SJCRH30 (cell line): ENCODE data around the gene TACC2. TPM values are rescaled to one million over a fixed set of nuclear protein-coding genes. Genes with fewer than 3 reads are reported as not detected.
A peak's percentile ranks its signal among the peaks of the same experiment; 100 is the strongest.

Experiments used
- DNase-seq, 2 experiments: peaks; one replicate each; pipeline ENCODE4 v3.0.0-alpha.2; 2015 to 2020
- H3K27ac ChIP-seq: fragments of 250-450 bp; sonication (Bioruptor Pico); 2 replicates; pipeline ENCODE4 v1.5.1; 2020; ENCODE audit warnings: mild to moderate bottlenecking, moderate library complexity
- H3K27me3 ChIP-seq: fragments of 250-450 bp; sonication (Bioruptor Pico); 2 replicates; pipeline ENCODE4 v1.5.1; 2020; ENCODE audit warnings: mild to moderate bottlenecking, moderate library complexity
- H3K36me3 ChIP-seq: fragments of 250-450 bp; sonication (Bioruptor Pico); 2 replicates; pipeline ENCODE4 v1.5.1; 2020; ENCODE audit warnings: mild to moderate bottlenecking, moderate library complexity
- H3K4me1 ChIP-seq: fragments of 250-450 bp; sonication (Bioruptor Pico); 2 replicates; pipeline ENCODE4 v1.5.1; 2020; ENCODE audit warnings: mild to moderate bottlenecking, moderate library complexity
- H3K4me3 ChIP-seq: fragments of 250-450 bp; sonication (Bioruptor Pico); 2 replicates; pipeline ENCODE4 v1.5.1; 2020; ENCODE audit warnings: mild to moderate bottlenecking, moderate library complexity
- H3K9me3 ChIP-seq: fragments of 250-450 bp; sonication (Bioruptor Pico); replicated peaks from 2 replicates; pipeline ENCODE4 v1.5.1; 2020; ENCODE audit warnings: mild to moderate bottlenecking, moderate library complexity
- total RNA-seq: library from RNA; depleted of rRNA; stranded (reverse); fragments of >200 nt; shearing (Covaris generic); gene quantifications from 2 replicates; pipeline ENCODE4 v1.2.3, GENCODE V29; 2014

The TACC2 gene
- total RNA-seq, 1 experiment from 2014 or later = 30.5 TPM

DNA sequence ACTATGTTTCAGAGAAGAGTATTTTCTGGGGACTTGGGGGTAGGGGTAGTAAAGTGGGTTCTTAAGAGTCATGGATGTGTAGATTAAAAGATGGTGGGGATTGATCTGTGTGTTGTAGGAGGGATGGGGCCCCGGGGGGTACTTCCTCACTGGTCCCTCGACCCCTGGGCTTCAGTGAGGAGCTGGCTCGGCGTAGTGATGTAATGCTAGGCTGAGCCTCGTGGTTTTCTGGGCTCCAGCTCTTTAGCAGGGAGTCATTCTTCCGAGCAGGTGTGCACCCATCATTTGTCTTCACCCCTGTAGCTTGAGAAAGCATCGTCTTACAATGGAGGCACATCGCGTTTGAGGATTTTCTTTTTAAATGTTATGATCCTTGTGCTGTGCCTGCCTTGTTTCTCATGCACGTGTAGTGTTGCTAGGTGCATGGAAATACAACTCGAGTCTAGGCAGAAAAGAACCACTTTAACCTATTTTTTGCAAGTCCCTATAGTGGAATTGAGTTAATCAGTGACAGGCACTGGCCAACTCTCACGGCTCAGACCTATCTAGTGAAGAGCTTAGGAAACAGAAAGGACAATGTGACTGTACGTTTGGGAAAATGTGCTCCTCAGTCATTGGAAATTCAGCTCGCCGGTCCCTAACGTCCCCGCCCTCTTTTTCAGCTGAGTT is 176.0 kb downstream of the TACC2 start:
- peak overlapping the region; percentile 67 for H3K4me3 ChIP-seq
- peaks cover 15% of the 10 kb centered on the region for H3K4me1 ChIP-seq
- no peaks in the 10 kb centered on the region for H3K9me3 ChIP-seq
- no peaks in the 10 kb centered on the region for H3K27me3 ChIP-seq
- peak; percentile 51 to 63 for DNase-seq
- no peaks in the 10 kb centered on the region for H3K36me3 ChIP-seq
- peak overlapping the region; percentile 56 for H3K27ac ChIP-seq

DNA sequence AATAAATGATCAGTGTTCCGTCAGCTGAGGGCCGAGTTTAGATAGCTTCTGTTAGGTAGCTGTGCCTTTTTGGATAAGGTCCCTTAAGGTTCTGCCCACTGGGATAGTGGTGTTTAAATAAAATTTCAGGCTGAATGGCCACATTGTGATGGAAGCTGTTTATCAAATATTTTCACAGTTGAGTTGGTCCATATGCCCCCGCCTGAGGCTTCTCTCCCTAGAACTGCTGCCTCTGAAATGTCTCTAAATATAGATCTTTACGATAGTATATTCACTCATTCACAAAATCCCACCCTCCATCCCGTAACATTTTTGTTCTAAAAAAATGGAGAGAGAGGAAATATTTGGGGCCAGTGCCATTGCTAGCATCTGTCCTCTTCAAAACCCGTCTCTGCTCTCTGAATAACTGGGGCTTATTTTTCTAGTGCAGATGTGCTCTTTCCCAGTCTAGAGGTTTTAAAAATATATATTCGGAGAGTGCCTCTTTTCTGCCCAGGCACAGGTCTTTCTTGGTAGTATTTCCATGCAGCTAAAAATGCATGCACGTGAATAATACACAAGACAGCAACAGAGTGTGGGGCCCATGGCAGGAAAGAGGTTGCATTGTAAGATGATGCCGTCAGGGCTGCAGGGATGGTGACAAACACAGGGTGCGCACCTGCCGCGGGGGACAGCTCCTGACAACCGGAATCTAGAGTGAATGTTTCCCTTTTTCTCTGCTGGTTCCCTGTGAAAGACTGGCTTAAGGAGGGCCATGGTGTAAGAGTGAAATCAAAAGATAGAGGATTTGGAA is 176.7 kb downstream of the TACC2 start:
- Histone ChIP-seq H3K4me3 (peak overlapping the region; percentile 67), H3K27ac (no peak overlapping the region), H3K9me3 (no peaks in the 10 kb centered on the region), H3K27me3 (no peaks in the 10 kb centered on the region), H3K4me1 (peaks cover 15% of the 10 kb centered on the region), H3K36me3 (no peaks in the 10 kb centered on the region)
- peak; percentile 38 to 61 for DNase-seq

DNA sequence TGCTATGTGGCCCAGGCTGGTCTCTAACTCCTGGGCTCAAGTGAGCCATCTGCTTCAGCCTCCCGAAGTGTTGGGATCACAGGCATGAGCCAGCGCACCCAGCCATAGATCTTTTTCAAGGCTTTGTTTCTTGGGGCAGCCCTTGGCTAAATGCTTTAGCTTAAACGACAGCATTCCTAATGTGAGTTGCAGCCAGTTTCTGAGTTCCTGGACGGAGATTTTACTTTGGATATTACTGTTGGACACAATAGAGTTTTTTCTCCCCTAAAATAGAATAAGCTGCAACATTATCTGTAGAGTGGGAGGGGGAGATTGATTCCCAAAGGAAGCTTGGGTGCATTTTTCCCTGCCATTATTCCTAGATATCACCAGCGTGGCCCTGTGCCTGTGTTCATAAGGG is 179.1 kb downstream of the TACC2 start:
- peaks cover 15% of the 10 kb centered on the region for H3K4me1 ChIP-seq
- H3K36me3 ChIP-seq = no peaks in the 10 kb centered on the region
- H3K27me3 ChIP-seq = no peaks in the 10 kb centered on the region
- no peak overlapping the region for H3K27ac ChIP-seq
- no peaks in the 10 kb centered on the region for H3K9me3 ChIP-seq
- DNase-seq = no peak
- no peak overlapping the region for H3K4me3 ChIP-seq

DNA sequence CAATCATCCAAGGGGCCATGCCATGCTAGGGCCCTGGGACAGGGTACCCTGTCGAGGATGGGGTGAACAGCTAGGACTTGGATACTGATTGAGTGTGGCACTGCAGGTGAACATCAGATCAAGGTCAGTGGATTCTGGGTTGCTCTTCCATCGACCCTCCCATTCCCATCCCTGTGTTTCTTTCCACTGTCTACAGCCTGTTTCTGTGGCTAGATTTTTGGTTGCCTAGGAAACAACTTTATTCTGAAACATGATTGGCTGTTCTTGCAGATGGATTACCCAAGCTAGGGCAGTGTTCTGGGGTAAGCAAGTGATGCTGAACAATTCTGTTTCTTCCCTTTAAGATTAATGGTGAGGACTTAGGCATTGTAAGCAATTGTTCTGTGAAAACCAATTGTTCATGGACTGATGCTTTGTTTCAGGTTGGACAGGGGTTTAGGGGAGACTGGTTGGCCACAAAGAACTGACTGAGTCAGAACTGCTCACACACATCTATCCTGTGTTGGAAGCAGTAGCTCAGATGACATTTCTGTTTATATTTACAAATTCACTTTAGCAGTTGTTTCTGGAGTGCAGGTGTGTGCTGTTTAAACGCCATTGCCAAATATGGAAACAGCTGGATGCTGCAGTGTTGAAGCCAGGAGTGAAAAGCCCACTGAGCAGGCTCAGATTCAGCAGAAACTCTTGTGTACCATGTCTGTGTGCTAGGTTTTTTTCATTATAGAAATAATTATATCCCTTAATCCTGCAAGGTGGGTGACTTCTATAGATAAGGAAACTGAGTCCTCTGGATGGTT is 179.8 kb downstream of the TACC2 start:
- Histone ChIP-seq H3K27me3 (no peaks in the 10 kb centered on the region), H3K27ac (no peak overlapping the region), H3K36me3 (no peaks in the 10 kb centered on the region), H3K9me3 (no peaks in the 10 kb centered on the region), H3K4me1 (peaks cover 15% of the 10 kb centered on the region), H3K4me3 (no peak overlapping the region)
- no peak for DNase-seq

DNA sequence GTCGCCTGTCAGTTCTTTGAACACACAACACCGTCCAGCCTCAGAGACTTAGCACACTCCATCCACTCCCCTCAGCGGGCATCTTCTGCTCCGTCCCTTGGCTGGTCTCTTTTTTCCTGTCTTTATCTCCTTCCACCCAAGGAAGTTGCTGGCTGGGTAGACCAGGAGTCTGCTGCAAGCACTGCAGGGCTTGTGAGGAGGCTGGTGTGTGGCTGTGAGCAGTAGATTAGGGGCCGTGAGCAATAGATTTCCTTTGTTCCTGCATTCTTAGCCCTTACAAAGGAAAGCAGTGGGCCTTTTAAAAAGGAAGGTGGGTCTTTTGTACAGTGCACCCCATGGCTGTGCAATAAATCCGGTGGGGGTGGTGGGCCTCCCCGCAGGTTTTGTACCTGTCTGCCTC is 181.8 kb downstream of the TACC2 start:
- Histone ChIP-seq H3K27ac (no peak overlapping the region), H3K4me3 (no peak overlapping the region), H3K9me3 (no peaks in the 10 kb centered on the region), H3K4me1 (peaks cover 15% of the 10 kb centered on the region), H3K27me3 (no peaks in the 10 kb centered on the region), H3K36me3 (no peaks in the 10 kb centered on the region)
- DNase-seq = no peak

DNA sequence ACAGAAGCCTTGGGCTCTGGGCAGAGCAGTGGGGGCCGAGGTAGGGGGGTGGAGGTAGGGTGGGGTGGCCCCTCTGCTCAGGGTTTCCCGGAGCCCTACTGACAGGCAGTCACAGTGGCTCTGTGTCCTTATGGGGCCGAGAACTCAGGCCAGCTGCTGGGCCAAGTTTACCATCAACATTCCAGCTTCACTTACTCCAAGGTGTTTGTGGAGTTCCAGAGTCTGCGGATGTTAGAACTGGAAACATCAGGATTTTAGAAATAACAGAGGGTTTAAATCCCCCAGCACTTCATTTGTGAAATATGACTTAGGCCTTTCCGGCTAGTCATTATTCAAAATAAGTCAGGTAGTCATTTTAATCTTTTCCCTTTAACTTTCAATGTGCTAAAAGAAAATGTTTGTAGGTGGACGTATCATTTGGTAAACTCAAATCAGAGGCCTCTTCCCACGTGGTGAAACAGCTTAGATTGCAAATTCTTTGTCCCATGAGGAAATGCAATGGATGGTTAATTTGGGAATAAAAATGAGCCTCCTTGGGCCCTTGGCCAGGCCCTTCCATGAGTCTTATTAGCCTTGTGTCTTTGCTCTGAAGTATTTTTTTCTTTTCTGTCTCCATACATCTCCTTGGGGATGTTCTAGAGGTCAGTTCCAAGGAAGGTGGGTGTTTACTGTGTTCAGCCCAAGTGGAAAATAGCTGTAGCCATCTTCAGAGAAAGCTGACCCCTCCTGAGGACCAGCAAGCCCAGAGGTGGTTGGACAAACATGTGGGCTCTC is 182.5 kb downstream of the TACC2 start:
- Histone ChIP-seq H3K27me3 (no peaks in the 10 kb centered on the region), H3K27ac (no peak overlapping the region), H3K36me3 (no peaks in the 10 kb centered on the region), H3K4me1 (peaks cover 9% of the 10 kb centered on the region), H3K4me3 (no peak overlapping the region), H3K9me3 (no peaks in the 10 kb centered on the region)
- DNase-seq = no peak

DNA sequence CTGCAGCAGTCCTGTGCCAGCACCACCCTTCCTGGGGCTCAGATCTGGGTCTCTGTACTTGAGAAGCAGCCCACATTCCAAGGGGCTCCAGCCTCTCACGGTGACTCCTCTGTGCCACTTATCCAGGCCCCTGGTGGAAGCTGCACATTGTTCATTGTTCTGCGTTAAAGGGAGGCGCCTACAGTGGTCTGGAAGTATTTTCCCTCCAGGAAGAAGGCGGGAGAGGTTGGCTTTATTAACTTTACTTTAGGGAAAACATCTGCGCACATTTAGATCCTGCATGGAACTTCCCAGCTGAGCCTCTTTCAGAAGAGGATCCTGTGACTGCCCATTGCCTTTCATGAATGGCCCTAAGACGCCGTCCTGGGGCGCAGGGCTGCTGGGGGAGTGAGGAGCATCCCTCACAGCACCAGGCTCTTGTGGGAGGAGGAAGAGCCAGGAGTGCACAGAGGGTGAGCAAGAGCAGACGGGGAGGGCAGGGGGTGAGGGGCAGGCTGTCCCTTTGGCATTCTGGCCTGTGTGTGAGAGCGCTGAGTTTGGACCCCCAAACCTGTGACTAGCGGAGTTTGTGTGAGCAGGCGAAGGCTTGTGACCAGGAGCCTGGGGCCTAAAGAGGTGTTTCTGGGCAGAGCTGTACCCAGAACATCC is 183.5 kb downstream of the TACC2 start:
- H3K27me3 ChIP-seq = no peaks in the 10 kb centered on the region
- H3K36me3 ChIP-seq = no peaks in the 10 kb centered on the region; the same call in 1 of the 2 replicates
- no peak overlapping the region for H3K4me3 ChIP-seq
- no peak overlapping the region for H3K27ac ChIP-seq
- H3K9me3 ChIP-seq = no peaks in the 10 kb centered on the region
- DNase-seq = no peak
- peaks cover 9% of the 10 kb centered on the region for H3K4me1 ChIP-seq

DNA sequence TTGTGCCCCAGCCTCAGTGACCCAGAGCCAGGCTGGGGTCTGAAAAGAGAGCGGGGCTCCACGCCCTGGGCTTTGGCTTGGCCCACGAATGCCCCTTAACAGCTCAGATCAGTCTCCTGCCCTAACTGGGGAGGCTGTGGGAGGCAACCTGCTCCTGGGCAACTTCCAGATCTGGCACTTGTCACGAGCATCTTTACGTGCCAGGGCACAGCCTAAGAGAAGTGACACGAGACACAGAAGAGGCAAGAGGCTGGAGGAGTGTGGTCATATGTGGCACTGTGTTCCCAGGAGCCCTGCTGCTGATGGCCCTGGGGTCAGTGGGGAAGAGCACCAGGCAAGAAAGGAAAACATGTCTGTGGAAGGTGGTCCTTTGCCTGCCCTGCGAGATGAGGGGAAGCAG is 184.4 kb downstream of the TACC2 start:
- H3K27me3 ChIP-seq = no peaks in the 10 kb centered on the region
- peaks cover 9% of the 10 kb centered on the region for H3K4me1 ChIP-seq
- H3K4me3 ChIP-seq = no peak overlapping the region
- no peak overlapping the region for H3K27ac ChIP-seq
- H3K9me3 ChIP-seq = no peaks in the 10 kb centered on the region
- DNase-seq = no peak
- no peaks in the 10 kb centered on the region; the same call in 1 of the 2 replicates for H3K36me3 ChIP-seq

DNA sequence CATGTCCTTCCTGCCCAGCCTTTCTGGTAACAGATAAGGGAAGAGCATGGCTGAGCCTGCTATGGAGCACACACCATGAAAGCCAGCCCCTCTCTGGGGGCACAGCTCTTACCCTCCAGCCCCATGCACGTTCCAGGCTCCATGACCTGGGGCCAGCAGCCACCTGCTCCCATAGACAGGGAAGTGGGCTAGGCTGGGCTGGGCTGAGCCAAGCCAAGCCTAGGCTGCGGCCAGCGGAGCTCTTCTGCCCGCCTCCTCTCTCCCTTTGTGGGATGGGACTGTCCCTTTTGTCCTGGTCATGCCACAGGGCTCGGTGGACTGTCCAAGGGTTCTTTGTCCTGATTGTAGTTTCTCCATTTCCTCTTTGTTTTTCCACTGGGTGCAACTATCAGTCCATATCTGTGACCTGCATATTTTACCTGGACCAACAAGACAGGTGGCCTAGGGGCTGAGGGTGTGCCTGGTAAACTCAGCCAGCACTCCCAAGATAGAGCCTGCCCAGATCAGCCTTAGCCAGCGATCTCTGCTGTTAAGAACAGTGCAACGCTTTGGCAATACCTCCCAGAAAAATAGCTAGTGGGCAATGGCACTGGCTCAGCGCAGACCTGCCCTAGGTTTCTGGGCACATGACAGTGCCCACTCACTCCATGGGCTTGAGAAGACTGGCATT is 184.9 kb downstream of the TACC2 start:
- Histone ChIP-seq H3K36me3 (no peaks in the 10 kb centered on the region; the same call in 1 of the 2 replicates), H3K4me1 (peaks cover 9% of the 10 kb centered on the region), H3K9me3 (no peaks in the 10 kb centered on the region), H3K4me3 (no peak overlapping the region), H3K27ac (no peak overlapping the region), H3K27me3 (no peaks in the 10 kb centered on the region)
- DNase-seq = no peak

DNA sequence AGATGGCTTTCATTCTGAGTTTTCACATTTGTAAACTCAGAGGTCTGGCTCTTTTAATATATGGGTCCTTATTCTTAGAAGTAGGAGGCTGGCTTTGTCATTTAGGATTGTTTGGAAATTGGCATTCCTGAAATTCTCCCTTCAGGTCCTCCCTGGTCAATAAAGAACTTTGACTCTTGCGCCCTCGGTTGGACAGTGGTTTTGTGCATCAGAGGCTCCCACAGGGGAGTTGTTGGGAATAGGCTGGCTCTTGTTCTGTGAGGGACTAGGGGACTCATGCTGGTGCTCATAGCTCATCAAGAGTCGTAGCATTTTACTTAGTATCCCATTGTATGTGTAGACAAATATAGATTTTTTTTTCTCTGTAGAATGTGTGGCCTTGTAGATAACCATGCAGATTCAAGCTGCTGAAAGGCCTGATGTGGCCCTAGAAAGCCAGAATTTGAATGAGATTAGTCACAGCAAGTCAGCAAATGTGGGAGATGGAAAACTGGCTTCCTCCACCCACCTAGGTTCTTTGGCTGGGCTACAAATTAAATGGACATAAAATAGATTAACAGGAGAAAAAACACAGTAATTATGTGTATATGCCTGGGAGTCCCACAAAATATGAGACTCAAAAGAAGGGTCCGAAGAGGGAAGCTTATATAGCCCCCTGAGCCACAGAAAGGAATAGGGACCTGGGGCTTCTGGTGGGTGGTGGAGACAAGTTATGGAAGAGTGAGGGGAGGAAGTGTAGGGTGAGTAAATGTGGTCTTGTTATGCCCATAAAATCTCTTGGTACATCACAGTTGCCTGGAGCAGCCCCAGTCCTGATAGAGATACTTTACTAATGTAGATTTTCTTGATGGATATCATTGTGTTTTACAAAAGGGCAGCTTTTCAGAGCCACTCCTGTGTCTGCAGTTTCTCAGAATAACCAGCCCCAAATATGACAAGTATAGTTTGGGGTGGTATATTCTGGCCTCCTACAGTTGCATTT is 187.6 kb downstream of the TACC2 start:
- Histone ChIP-seq H3K9me3 (no peaks in the 10 kb centered on the region), H3K4me3 (no peak overlapping the region), H3K4me1 (peaks cover 23% of the 10 kb centered on the region), H3K36me3 (no peaks in the 10 kb centered on the region; the same call in 1 of the 2 replicates), H3K27ac (no peak overlapping the region), H3K27me3 (no peaks in the 10 kb centered on the region)
- DNase-seq = no peak

DNA sequence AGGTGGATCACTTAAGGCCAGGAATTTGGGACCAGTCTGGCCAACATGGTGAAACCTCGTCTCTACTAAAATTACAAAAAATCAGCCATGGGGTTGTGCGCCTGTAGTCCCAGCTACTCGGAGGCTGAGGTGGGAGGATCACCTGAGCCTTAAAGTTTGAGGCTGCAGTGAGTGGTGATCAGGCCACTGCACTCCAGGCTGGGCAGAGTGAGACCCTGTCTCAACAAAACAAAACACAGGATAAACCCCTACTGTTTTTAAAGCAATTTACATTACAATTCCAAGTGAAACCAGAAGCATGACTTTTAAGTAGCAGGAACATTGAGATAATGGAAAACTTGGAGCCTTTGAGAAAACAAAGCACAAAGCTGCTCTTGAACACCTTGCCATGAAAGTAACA is 189.7 kb downstream of the TACC2 start:
- DNase-seq = no peak
- Histone ChIP-seq H3K9me3 (no peaks in the 10 kb centered on the region), H3K27me3 (no peaks in the 10 kb centered on the region), H3K4me3 (no peak overlapping the region), H3K36me3 (no peaks in the 10 kb centered on the region; the same call in 1 of the 2 replicates), H3K27ac (no peak overlapping the region), H3K4me1 (peaks cover 31% of the 10 kb centered on the region)

DNA sequence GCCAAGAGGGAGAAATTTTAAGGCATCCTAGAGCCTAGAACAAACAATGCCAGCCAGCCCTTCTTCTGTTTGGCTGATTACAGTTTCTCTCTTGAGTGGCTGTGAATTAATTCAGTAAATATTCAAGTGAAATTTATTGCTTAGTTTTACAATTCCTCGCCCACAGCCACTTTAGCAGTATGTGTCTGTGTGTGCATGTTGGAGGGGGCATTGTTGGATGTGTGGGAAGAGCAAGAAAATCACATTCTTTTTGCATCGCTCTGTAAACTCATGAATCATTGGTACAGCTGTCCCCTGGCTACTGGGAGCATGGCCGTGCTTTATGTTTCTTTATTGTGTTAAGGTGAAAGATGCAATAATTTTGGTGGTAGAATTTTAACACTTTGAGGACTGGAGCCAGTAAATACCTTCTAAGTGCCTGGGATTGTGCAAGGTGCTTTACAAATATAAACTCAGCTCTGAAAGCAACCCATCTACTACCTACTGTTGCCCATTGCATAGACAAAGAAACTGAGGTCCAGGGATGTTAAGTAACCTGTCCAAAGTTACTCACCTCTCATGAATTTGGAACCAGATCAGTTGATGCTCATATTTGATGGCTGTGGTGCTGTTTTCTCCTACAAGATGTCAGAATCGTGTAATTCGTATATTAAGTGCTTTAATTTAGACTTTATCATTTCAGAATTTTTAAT is 192.2 kb downstream of the TACC2 start:
- H3K27ac ChIP-seq = peak overlapping the region; percentile 3; the same call in 1 of the 2 replicates
- peaks cover 23% of the 10 kb centered on the region for H3K4me1 ChIP-seq
- no peak overlapping the region for H3K4me3 ChIP-seq
- DNase-seq = peak in 1 of 2 experiments; percentile 28
- H3K27me3 ChIP-seq = no peaks in the 10 kb centered on the region
- no peaks in the 10 kb centered on the region for H3K9me3 ChIP-seq
- no peaks in the 10 kb centered on the region; the same call in 1 of the 2 replicates for H3K36me3 ChIP-seq
